NCI-H69 (cell line): ENCODE results near the gene LRRN1.

Experiments used
- DNase-seq: peaks from one replicate; lab custom pipeline; 2025; lab: John Stamatoyannopoulos, UW

Gene LRRN1

GRCh38 chr3:3799173-3800079 is at the start of gene LRRN1:
LRRN1 (plus strand) TSS chr3:3799431; CDS start chr3:3844642, 45,211 bp downstream.
- DNase-seq: peak; percentile 95

GRCh38 chr3:3753416-3753815 is 45.8 kb upstream of the LRRN1 start:
- DNase-seq: no peak

GRCh38 chr3:3765661-3766060 is 33.6 kb upstream of the LRRN1 start:
- peak; percentile 68 for DNase-seq

DNA sequence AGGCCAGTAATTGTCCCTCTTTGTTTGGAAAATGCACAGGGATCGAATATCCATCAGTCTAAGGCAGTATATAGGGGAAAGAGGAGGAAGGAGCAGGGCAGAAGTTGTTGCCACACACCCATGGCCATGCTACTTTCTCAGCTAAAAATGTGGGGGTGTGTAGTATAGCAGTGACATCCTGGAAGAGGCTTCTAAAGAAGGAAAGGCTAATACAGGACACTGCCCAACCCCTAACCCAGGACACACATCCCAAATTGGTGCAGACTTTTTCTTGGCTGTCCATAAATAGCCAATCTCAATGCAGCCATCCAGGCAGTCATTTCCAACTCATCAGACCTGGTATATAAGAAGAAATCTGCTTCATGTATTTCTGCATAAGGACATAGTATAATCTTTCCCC is 33.1 kb upstream of the LRRN1 start:
- no peak for DNase-seq

DNA sequence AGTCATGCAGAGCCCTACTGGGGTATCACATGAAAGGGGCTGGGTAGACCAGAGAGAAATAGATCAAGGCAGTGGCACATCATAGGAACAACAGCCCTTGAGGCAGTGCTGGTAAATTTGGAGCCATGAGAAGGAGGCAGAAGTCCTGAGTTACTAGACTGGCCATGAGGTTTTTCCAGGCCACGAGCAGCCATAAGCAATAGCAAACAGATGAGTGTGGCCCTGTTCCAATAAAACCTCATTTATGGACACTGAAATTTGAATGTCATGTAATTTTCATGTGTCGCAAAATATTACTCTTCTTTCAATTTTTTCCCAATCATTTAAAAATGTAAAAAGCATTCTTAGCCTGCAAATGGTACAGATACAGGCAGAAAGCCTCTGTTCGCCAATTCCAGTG is 28.1 kb upstream of the LRRN1 start:
- DNase-seq: no peak

DNA sequence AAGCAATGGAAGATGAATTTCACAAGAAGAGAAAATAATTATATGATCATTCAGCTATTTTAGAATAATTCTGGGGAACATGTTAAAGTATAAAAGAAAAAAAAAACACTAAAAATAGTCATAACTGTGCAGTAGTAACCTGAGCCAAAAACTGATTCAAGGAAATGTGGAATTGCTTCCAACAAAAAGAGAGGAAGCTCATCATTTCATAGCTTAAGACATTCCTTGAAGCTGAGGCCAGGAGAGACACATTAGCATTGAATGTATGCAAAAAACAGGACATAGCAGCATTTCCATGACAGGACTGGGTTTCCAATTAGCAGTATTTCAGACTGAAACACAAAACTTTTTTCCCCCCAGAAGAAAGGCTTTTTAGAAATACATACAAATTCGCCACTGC is 27.7 kb upstream of the LRRN1 start:
- no peak for DNase-seq

GRCh38 chr3:3772338-3772737 is 26.9 kb upstream of the LRRN1 start:
- no peak for DNase-seq

GRCh38 chr3:3772920-3773319 is 26.3 kb upstream of the LRRN1 start:
- peak; percentile 71 for DNase-seq

DNA sequence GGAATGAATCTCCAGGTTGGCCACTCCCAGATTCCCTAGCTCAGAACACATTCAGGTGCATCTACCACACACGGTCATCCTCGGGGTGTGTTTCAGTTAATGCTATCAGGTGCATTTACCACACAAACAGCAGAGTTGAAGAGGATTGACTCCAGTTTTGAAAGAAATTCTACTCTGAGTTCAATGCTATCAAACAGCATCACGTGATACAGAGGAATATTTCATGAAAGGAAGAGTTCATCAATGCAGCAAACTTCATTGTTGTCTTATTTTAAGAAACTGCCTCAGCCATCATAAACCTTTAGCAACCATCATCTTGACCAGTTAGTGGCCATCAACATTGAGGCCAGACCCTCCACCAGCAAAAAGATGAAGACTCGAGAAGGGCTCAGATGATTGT is 22.6 kb upstream of the LRRN1 start:
- no peak for DNase-seq

GRCh38 chr3:3778216-3778615 is 21.0 kb upstream of the LRRN1 start:
- DNase-seq: no peak

DNA sequence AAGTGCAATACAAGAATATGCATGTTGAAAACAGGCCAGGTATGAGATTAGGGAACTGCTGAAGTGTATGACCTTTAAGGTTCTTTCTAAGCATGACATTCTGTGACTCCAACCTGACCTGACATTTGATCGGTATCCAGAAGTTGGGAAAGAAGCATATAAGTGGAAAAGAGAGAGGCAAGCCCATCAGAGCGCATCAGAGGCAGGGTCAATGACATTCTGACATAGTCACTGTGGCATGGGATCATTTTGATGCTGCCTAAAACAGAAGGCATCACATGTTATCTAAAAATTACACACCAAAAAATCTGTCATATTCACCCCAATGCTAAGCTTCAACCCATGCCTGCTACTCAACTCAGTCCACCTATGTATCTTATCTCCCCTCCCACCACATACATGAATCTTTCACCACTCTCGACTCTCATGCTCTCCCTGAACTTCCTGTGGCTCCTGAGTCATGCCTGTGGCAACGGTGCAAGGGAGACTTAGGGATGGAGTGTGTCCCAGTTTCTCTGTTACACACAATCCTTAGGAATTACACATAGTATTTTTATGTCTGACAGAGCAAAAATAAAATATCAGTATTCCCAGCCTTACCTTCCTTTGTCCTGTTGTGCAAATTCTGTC is 20.5 kb upstream of the LRRN1 start:
- DNase-seq: no peak

DNA sequence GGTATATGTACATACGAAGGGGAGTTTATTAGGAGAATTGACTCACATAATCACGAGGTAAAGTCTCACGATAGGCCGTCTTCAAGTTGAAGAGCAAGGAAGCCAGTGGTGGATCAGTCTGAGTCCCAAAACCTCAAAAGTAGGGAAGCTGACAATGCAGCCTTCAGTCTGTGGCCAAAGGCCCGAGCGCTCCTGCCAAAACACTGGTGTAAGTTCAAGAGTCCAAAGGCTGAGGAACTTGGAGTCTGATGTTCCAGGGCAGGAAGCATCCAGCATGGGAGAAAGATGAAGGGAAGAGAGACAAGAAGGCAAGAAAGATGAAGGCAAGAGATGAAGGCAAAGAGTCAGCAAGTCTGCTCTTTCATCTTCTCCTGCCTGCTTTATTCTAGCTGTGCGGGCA is 16.8 kb upstream of the LRRN1 start:
- no peak for DNase-seq

DNA sequence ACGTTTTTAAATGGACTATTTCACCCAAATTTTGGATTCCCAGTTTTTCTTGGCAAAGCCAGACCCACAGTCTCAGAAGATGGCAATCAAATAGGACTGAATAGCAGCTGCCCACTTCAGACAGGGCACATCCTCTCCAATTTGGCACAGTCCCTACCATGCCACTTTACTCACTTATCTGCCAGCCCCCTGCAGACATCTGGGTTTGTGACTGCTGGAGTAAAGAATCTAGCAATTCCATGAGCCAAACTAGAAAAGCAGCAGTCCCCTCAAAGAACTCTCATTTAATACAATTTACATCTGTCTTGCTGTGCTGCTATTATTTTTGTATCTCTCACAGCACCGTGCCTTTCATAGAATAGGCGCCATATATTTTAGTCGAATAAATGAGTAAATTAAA is 16.0 kb upstream of the LRRN1 start:
- peak; percentile 9 for DNase-seq

- peak; percentile 2 for DNase-seq
Measured at GRCh38 chr3:3783696-3784095, 15.5 kb upstream of the LRRN1 start.

GRCh38 chr3:3792391-3792790 is 6.8 kb upstream of the LRRN1 start:
- no peak for DNase-seq

GRCh38 chr3:3798631-3799113 is 559 bp upstream of the LRRN1 start:
- DNase-seq: peak; percentile 72

- DNase-seq: peak; percentile 45
Measured at GRCh38 chr3:3800080-3800455, 837 bp downstream of the LRRN1 start.

- peak; percentile 31 for DNase-seq
Measured at GRCh38 chr3:3800685-3801493, 1.7 kb downstream of the LRRN1 start.

DNA sequence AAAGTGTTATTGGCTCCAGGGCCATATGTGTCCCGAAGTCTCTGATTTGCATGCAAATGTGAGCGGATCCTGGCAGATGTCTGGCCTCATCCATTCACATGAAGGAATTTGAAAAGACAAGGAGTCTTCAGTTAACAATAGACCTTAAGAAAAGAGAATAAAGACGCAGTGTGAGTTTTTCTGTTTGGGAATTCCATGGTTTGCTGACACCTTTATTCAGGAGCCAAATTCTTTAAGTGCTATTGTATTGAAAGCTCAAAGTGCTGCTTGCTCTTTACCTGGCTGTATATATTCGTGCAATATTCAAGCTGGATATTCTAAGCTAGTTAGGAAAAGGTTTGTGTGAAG is 2.2 kb downstream of the LRRN1 start:
- no peak for DNase-seq

- no peak for DNase-seq
Measured at GRCh38 chr3:3802046-3802445, 2.8 kb downstream of the LRRN1 start.

DNA sequence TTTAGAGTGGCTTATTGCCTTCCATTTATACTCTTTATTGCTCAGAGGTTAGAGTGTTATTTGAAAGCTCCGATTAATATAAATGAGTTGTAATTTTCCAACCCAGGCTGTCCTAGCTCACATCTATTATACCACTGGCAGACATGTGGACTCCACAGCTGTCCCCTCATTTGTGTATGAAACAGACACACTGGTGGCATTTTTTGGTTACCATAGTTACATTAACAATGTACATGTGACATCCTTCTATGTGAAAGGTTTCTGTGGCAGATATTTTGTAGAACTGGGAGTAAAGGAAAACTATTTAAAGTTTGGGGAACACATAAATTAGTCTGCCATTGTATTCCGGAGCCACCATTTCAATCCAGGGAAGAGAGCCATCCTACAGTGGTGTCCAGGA is 5.3 kb downstream of the LRRN1 start:
- no peak for DNase-seq

GRCh38 chr3:3806092-3806491 is 6.9 kb downstream of the LRRN1 start:
- DNase-seq: no peak

DNA sequence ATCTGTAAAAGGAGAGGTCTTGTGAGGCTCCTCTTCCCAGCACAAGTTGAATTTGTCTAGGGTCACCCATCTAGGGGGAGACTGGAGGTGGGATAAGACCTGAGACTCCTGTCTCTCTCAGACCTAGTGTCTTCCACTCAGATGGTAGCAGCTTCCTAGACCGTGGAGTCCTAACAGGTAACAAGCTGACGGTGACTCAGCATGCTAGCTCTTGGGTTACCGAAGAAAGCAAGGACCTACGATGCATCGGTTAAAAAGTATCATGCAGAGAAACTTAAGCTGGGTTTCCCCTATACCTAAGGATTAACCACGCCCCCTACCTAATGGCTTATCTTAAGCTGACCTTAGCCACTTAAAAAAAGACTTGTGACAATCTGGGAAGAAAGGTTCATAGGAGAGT is 7.6 kb downstream of the LRRN1 start:
- no peak for DNase-seq
